Measurements from ENCODE around the gene TRIM49B. TPM values are rescaled to one million over a fixed set of nuclear protein-coding genes. Genes with fewer than 3 reads are reported as not detected.

Gene TRIM49B, protein sequence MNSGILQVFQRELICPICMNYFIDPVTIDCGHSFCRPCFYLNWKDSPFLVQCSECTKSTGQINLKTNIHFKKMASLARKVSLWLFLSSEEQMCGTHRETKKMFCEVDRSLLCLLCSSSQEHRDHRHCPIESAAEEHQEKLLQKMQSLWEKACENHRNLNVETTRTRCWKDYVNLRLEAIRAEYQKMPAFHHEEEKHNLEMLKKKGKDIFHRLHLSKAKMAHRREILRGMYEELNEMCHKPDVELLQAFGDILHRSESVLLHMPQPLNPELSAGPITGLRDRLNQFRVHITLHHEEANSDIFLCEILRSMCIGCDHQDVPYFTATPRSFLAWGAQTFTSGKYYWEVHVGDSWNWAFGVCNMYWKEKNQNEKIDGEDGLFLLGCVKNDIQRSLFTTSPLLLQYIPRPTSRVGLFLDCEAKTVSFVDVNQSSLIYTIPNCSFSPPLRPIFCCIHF
- not detected in 5 replicates for total RNA-seq (2022; extraction: Qiagen RNA extraction; ENCODE audit: low read depth)

GRCh38 chr11:49028523-49028922 is at the start of gene TRIM49B:
TRIM49B (plus strand) TSS chr11:49028823; CDS start chr11:49031600, 2,777 bp downstream.

GRCh38 chr11:48983785-48984184 is 44.8 kb upstream of the TRIM49B start, which contains the start of gene TRIM51G:
TRIM51G (minus strand) TSS chr11:48983885; CDS start chr11:48981695, 2,190 bp downstream.

DNA sequence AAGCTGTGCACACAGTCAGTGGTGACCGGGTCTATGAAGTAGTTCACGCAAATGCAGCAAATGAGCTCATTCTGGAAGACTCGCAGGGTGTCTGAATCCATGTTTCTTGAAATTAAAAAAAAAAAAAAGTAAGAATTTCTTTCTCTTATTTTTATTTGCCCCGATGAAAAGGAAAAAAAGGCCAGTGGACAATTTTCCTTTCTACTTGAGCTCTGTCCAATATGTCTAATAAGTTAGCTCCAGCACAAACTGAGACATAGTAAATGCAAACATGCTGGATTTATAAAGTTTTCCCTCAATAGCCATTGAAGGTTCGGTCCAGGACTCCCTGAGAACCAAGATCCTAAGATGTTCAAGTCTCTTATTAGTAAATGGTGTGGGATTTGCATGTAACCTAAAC is 30.4 kb downstream of the TRIM49B start, which contains the start of gene TRIM64C:
Gene TRIM64C, minus strand, starts transcription at position 101 of the 400 bp plus-strand sequence. Its CDS starts 0 bp downstream, at position 101.

Other genes with a start within 250 kb of the TRIM49B start
- not detected in 5 replicates for gene TRIM51G, start 44.9 kb upstream of the TRIM49B start, total RNA-seq (2022; extraction: Qiagen RNA extraction; ENCODE audit: low read depth)
- not detected in 5 replicates for gene TRIM64C, start 30.3 kb downstream of the TRIM49B start, total RNA-seq (2022; extraction: Qiagen RNA extraction; ENCODE audit: low read depth)
- gene FOLH1, start 179.8 kb downstream of the TRIM49B start, total RNA-seq (2022; extraction: Qiagen RNA extraction; ENCODE audit: low read depth) = not detected in 5 replicates

All from A549 treated with ZK216348 at 1 μM for 4 hours (cell line).